H1 (cell line): Measurements from ENCODE around the gene TCF19. TPM values are rescaled to one million over a fixed set of nuclear protein-coding genes. Genes with fewer than 3 reads are reported as not detected.
A peak's percentile ranks its signal among the peaks of the same experiment; 100 is the strongest.

Source experiments
- BCL11A ChIP-seq, 2 experiments: IDR thresholded peaks; one replicate each; pipeline ENCODE4 v1.6.1; 2011; ENCODE audit warnings: low read depth in 2 of 2, low read length in 2 of 2, mild to moderate bottlenecking in 2 of 2
- BRCA1 ChIP-seq: IDR thresholded peaks from 2 replicates; pipeline ENCODE4 v1.6.1; 2012; ENCODE audit warnings: low read depth, low read length, improper control_type of control experiment
- CBX8 ChIP-seq: fragments of 300-800, 300-1000 bp; sonication (generic); IDR thresholded peaks from 2 replicates; pipeline ENCODE4 v1.7.1; 2016; ENCODE audit warnings: low read depth, low read length, borderline replicate concordance
- CHD1 ChIP-seq: IDR thresholded peaks from 2 replicates; pipeline ENCODE4 v1.6.1; 2012; ENCODE audit warnings: low read depth, low read length, improper control_type of control experiment
- CHD2 ChIP-seq: IDR thresholded peaks from 2 replicates; pipeline ENCODE4 v1.6.1; 2012; ENCODE audit warnings: low read length, improper control_type of control experiment
- EGR1 ChIP-seq: IDR thresholded peaks from 2 replicates; pipeline ENCODE4 v1.6.1; 2011; ENCODE audit warnings: low read depth, low read length, borderline replicate concordance
- NRF1 ChIP-seq: IDR thresholded peaks from 2 replicates; pipeline ENCODE4 v1.6.1; 2011; ENCODE audit warnings: mild to moderate bottlenecking, low read depth, low read length, improper control_type of control experiment
- PHF8 ChIP-seq: fragments of 200-600 bp; sonication (generic); conservative IDR thresholded peaks from 2 replicates; pipeline ENCODE4 v1.7.1; 2012; ENCODE audit warnings: low read depth, mild to moderate bottlenecking, inconsistent platforms, low read length, moderate library complexity
- POLR2A ChIP-seq, 2 experiments: IDR thresholded peaks; 1 replicate in 1 of 2; 2 replicates in 1 of 2; pipeline ENCODE4 v1.6.1; 2011; ENCODE audit warnings: low read depth in 2 of 2, low read length in 2 of 2, mild to moderate bottlenecking in 2 of 2; ENCODE audit errors: control extremely low read depth in 1 of 2
- POU5F1 ChIP-seq: IDR thresholded peaks from 2 replicates; pipeline ENCODE4 v1.6.1; 2011; ENCODE audit warnings: low read depth, mild to moderate bottlenecking, low read length, moderate library complexity
- RAD21 ChIP-seq, 2 experiments: IDR thresholded peaks in 1 of 2; conservative IDR thresholded peaks in 1 of 2; 2 replicates each; pipeline ENCODE4 v1.6.1; 2011; ENCODE audit warnings: low read depth in 2 of 2, low read length in 2 of 2, improper control_type of control experiment in 1 of 2, inconsistent platforms in 1 of 2, mild to moderate bottlenecking in 1 of 2, moderate library complexity in 1 of 2
- SAP30 ChIP-seq: fragments of 300-600 bp; sonication (generic); IDR thresholded peaks from 2 replicates; pipeline ENCODE4 v1.7.1; 2012; ENCODE audit warnings: low read length, moderate library complexity, mild to moderate bottlenecking, inconsistent platforms; ENCODE audit not compliant: insufficient read depth, insufficient replicate concordance
- SIN3A ChIP-seq, 2 experiments: IDR thresholded peaks in 1 of 2; conservative IDR thresholded peaks in 1 of 2; 2 replicates each; pipeline ENCODE4 v1.6.1; 2011 to 2012; ENCODE audit warnings: low read length in 2 of 2, improper control_type of control experiment in 1 of 2, low read depth in 1 of 2, mild to moderate bottlenecking in 1 of 2
- SIX5 ChIP-seq: IDR thresholded peaks from 2 replicates; pipeline ENCODE4 v1.6.1; 2011; ENCODE audit warnings: mild to moderate bottlenecking, low read depth, low read length
- SP1 ChIP-seq: IDR thresholded peaks from 2 replicates; pipeline ENCODE4 v1.6.1; 2011; ENCODE audit warnings: low read depth, low read length
- SRF ChIP-seq: IDR thresholded peaks from 2 replicates; pipeline ENCODE4 v1.6.1; 2011; ENCODE audit warnings: mild to moderate bottlenecking, low read depth, low read length, moderate library complexity
- SUZ12 ChIP-seq: fragments of 200-600 bp; sonication (generic); IDR thresholded peaks from 2 replicates; pipeline ENCODE4 v1.6.1; 2012; ENCODE audit warnings: mild to moderate bottlenecking, inconsistent platforms, low read length, moderate library complexity, mixed read lengths
- TAF1 ChIP-seq: IDR thresholded peaks from 2 replicates; pipeline ENCODE4 v1.6.1; 2011; ENCODE audit warnings: mild to moderate bottlenecking, low read depth, low read length
- TCF12 ChIP-seq: IDR thresholded peaks from 2 replicates; pipeline ENCODE4 v1.6.1; 2011; ENCODE audit warnings: low read depth, mild to moderate bottlenecking, low read length
- TEAD4 ChIP-seq: IDR thresholded peaks from 2 replicates; pipeline ENCODE4 v1.6.1; 2012; ENCODE audit warnings: low read depth, low read length, inconsistent platforms, mixed read lengths
- polyA plus RNA-seq, 7 experiments: library from polyadenylated mRNA; depleted of rRNA in 3 of 7; stranded (reverse) in 5 of 7; unstranded in 2 of 7; fragments of >200 nt in 5 of 7; fragments of 200-250 nt in 2 of 7; gene quantifications; 1 replicate in 5 of 7; 2 replicates in 1 of 7; 4 replicates in 1 of 7; pipeline versions ENCODE4 v1.2.1 to v1.2.3, GENCODE V29; 2011 to 2013; ENCODE audit warnings: missing spikeins in 2 of 7, mixed read lengths in 2 of 7
- total RNA-seq: library from RNA; stranded (reverse); fragmentation: NEBNext Ultra II Directional; extraction: Animal tissue kit (Norgen Biotek cat#: 25700); gene quantifications from 2 replicates; pipeline ENCODE4 v1.2.1, GENCODE V29; 2021
- TF ChIP-seq, protein P1 (sequence below), 3 experiments: IDR thresholded peaks; 1 replicate in 2 of 3; 2 replicates in 1 of 3; pipeline versions ENCODE4 v1.5.1 to v1.6.1; 2011; ENCODE audit warnings: low read length in 3 of 3, mild to moderate bottlenecking in 3 of 3, inconsistent platforms in 2 of 3, low read depth in 1 of 3, moderate library complexity in 1 of 3; ENCODE audit not compliant: insufficient read depth in 1 of 3; ENCODE audit errors: control extremely low read depth in 1 of 3

TCF19 gene
- total and polyA plus RNA-seq, 2 of the 8 experiments (the other 6 are each of a cell fraction or from before 2014, with no cell fraction given): 7.2 to 11.0 TPM

DNA sequence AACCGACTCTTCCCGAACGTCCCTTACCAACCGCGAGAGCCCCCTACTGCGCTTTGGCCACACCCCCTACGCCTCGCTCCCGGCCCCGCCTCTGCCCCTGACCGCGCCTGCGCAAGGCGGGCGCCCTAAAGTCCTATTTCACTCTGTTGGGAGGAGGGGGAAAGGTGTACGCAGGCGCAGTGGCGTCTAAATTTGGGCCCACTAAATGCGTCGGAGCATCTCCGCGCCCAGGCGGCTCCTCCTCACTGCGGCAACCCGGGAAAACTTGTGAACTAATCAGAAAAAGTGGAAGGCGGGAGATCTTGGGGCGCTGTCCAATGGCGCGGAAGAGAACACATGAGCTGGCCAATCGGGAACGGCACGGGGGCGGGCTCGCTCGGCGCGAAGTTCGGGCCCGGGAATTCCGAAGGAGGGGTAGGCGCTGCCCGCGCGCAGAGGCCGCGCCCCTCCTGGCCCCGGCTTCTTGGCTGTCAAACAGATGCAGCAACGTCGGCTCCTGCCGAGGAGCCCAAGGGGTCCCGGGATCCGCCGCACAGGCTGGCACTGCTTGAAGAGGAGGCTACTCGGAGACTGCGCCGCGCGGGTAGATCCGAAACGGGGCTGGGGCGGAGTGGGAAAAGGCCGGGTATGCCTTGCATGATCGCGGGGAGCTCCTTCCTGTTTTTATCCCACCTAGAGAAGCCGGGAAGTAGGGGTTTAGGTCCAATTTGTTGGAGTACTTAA, at the start of gene TCF19 (continued):
- TF ChIP-seq, protein P1, sequence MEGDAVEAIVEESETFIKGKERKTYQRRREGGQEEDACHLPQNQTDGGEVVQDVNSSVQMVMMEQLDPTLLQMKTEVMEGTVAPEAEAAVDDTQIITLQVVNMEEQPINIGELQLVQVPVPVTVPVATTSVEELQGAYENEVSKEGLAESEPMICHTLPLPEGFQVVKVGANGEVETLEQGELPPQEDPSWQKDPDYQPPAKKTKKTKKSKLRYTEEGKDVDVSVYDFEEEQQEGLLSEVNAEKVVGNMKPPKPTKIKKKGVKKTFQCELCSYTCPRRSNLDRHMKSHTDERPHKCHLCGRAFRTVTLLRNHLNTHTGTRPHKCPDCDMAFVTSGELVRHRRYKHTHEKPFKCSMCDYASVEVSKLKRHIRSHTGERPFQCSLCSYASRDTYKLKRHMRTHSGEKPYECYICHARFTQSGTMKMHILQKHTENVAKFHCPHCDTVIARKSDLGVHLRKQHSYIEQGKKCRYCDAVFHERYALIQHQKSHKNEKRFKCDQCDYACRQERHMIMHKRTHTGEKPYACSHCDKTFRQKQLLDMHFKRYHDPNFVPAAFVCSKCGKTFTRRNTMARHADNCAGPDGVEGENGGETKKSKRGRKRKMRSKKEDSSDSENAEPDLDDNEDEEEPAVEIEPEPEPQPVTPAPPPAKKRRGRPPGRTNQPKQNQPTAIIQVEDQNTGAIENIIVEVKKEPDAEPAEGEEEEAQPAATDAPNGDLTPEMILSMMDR (IDR thresholded peaks at IDR 0.05; ENCODE audit: control extremely low read depth in 1 of 3, insufficient read depth in 1 of 3, low read depth in 1 of 3, low read length in 3 of 3): no peak
- TF ChIP-seq SAP30: peak; percentile 89
- peak; percentile 85 for TF ChIP-seq CHD2
- TF ChIP-seq SRF: no peak
- TF ChIP-seq TAF1: peak; percentile 55
- no peak for TF ChIP-seq BCL11A (IDR thresholded peaks at IDR 0.05; ENCODE audit: low read depth in 2 of 2, low read length in 2 of 2)
- TF ChIP-seq TCF12: no peak
- TF ChIP-seq PHF8: no peak
- no peak for TF ChIP-seq SUZ12
- 0 out of 2 replicates have a peak, but pooled peaks have one; percentile 5 for TF ChIP-seq BRCA1
- TF ChIP-seq TEAD4: peak; percentile 89
- no peak for TF ChIP-seq POLR2A (IDR thresholded peaks at IDR 0.05; ENCODE audit: control extremely low read depth in 1 of 2, low read depth in 2 of 2, low read length in 2 of 2)
- no peak for TF ChIP-seq CHD1
- TF ChIP-seq SIX5: no peak
- TF ChIP-seq CBX8: no peak
- TF ChIP-seq NRF1: peak; percentile 87
- TF ChIP-seq RAD21 (IDR thresholded peaks at IDR 0.05 in 1 of 2, conservative IDR thresholded peaks at IDR 0.05 in 1 of 2; ENCODE audit: low read depth in 2 of 2, low read length in 2 of 2): no peak
- TF ChIP-seq SP1: peak; percentile 95
- no peak for TF ChIP-seq POU5F1
- TF ChIP-seq SIN3A (conservative IDR thresholded peaks at IDR 0.05 in 1 of 2, IDR thresholded peaks at IDR 0.05 in 1 of 2; ENCODE audit: low read depth in 1 of 2, low read length in 2 of 2): peak; percentile 92 to 94; a peak in 3 of 4 replicates
- TF ChIP-seq EGR1: 0 out of 2 replicates have a peak, but pooled peaks have one; percentile 71
